C4-2B (cell line): Measurements from ENCODE around the gene RAB11FIP4.

Experiments
- CTCF ChIP-seq: fragments of 450-650 bp; conservative IDR thresholded peaks from 2 replicates; pipeline ENCODE4 v1.5.1; 2017; ENCODE audit warnings: mild to moderate bottlenecking
- ZFX ChIP-seq: fragments of 450-650 bp; IDR thresholded peaks from 2 replicates; pipeline ENCODE4 v1.6.1; 2017

- TF ChIP-seq CTCF (no peak; the same call in 1 of the 2 replicates), ZFX (no peak)
These were observed 142.2 kb downstream of the RAB11FIP4 start for GRCh38 chr17:31533546-31534155.
